Activated CD4-positive, alpha-beta T cell treated with anti-CD3 and anti-CD28 coated beads, Interleukin-2, amount 10 ng/mL, durations not matched to agents 7 days and 5 days (primary cell): ENCODE results near the gene CST7. TPM values are rescaled to one million over a fixed set of nuclear protein-coding genes. Genes with fewer than 3 reads are reported as not detected.

ENCODE experiments used
- CTCF ChIA-PET: fragments of 350-600 bp; sonication (Branson Sonifier 250); formaldehyde crosslinking; loops from one replicate; lab custom pipeline; 2021; ENCODE audit warnings: antibody characterized with exemption; lab: Charles Lee
- POLR2A ChIA-PET: fragments of 350-600 bp; sonication (Branson Sonifier 250); formaldehyde crosslinking; loops from one replicate; lab custom pipeline; 2021; ENCODE audit warnings: antibody characterized with exemption; lab: Charles Lee
- DNase-seq: peaks from one replicate; pipeline ENCODE4 v3.0.0-alpha.2; 2020
- H3K27ac Mint-ChIP-seq: one replicate; pipeline ENCODE4 v1.8.0; 2021; ENCODE audit warnings: mild to moderate bottlenecking, moderate library complexity, mixed read lengths
- H3K27me3 Mint-ChIP-seq: one replicate; pipeline ENCODE4 v1.8.0; 2021; ENCODE audit warnings: mixed read lengths
- H3K36me3 Mint-ChIP-seq: one replicate; pipeline ENCODE4 v1.8.0; 2021; ENCODE audit warnings: low read depth, mixed read lengths
- H3K4me1 Mint-ChIP-seq: one replicate; pipeline ENCODE4 v1.8.0; 2021; ENCODE audit warnings: mixed read lengths
- H3K4me3 Mint-ChIP-seq: one replicate; pipeline ENCODE4 v1.8.0; 2021; ENCODE audit warnings: mild to moderate bottlenecking, moderate library complexity, mixed read lengths
- H3K9me3 Mint-ChIP-seq: one replicate; pipeline ENCODE4 v1.8.0; 2021; ENCODE audit warnings: mixed read lengths
- total RNA-seq, 2 experiments: library from RNA; stranded (reverse); gene quantifications; one replicate each; pipeline ENCODE4 v1.2.3, GENCODE V29; 2021

CST7 gene
- total RNA-seq, 2 experiments from 2014 or later: 25.9 to 26.7 TPM

DNA sequence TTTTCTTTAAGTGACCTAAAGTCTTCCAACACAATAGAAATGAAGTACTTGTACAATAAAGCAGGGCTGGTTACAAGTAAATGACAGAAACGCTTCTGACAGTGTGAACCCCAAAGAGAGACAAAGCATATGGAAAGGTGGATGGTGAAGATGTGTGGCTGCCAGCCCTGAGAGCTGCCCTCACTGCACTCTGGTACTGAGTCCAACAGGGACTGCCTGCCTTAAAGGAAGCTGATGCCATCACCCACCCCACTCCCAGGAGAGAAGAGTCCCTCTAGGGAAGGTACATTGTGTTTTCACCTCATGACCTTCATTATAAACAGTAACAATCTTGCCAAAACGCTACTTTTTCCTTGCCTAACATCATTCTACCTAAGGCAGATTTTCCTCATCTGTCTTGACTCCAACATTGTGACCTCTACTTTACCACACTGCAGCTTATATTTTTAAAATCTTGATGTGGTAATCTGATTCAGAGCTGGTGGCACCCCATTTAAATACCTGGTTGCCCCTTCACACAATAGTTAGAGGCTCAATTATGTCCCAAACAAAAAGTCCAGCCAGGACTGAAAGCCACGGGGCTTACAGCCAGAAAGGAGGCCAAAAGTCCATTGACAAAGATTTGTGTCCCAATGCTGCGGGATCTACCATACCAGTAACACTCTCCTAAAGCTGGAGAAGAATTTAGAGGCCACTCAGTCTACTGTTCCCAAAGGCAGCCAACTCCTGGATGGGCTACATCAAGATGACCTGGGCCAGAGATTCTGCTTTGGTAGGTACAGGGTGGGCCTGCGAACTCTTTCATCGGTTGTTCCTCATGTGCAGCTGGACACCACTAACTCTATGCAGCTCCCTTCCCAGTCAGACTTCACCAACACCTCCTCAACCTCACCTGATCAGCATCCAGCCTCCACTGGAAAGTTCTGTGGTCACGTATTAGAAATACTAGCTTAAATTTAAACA lies 39.1 kb downstream of the CST7 start:
- Mint-ChIP-seq H3K4me1 (peaks cover 69% of the 10 kb centered on the region), H3K36me3 (peaks cover 35% of the 10 kb centered on the region), H3K9me3 (no peaks in the 10 kb centered on the region), H3K4me3 (no peak overlapping the region), H3K27ac (no peak overlapping the region), H3K27me3 (no peaks in the 10 kb centered on the region)
- DNase-seq: no peak
- ChIA-PET CTCF (interaction anchor here (0.6 to 1.5 kb wide), 4 partner anchors 74 to 654 kb away, joined by 3 to 4 read pairs (median 4); no protein-coding TSS in a partner anchor), POLR2A (no interaction called here)

DNA sequence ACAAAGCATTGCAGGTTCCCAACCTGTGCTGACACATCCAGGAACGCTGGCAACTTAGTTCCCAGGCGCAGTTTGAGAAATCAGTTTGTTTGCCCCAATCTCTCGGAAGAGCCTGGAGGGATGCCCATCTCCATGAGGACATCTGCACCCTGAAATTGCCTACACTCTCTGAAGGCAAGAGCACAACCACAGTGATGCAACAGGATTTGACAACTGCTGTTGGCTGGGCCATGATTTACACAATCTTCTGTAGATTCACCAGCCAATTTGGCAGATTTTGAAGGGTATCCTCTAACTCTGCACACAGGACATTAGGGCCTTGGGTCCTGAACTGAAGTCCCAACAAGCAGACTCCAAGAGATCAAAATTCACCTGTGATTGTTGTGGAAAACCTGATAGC lies 40.1 kb downstream of the CST7 start:
- ChIA-PET CTCF (interaction anchor here (1.2 to 1.5 kb wide), 3 partner anchors 73 to 293 kb away, joined by 3 to 4 read pairs (median 4); no protein-coding TSS in a partner anchor), POLR2A (no interaction called here)
- H3K36me3 Mint-ChIP-seq: peaks cover 29% of the 10 kb centered on the region
- no peak for DNase-seq
- no peaks in the 10 kb centered on the region for H3K9me3 Mint-ChIP-seq
- H3K4me1 Mint-ChIP-seq: peaks cover 77% of the 10 kb centered on the region
- no peak overlapping the region for H3K27ac Mint-ChIP-seq
- no peak overlapping the region for H3K4me3 Mint-ChIP-seq
- H3K27me3 Mint-ChIP-seq: no peaks in the 10 kb centered on the region

- ChIA-PET POLR2A (no interaction called here), CTCF (no interaction called here)
- Mint-ChIP-seq H3K4me1 (peaks cover 70% of the 10 kb centered on the region), H3K27ac (peak overlapping the region; percentile 97), H3K9me3 (no peaks in the 10 kb centered on the region), H3K36me3 (peaks cover 29% of the 10 kb centered on the region), H3K27me3 (no peaks in the 10 kb centered on the region), H3K4me3 (peak overlapping the region; percentile 97)
- DNase-seq: no peak
These were observed 41.8 kb downstream of the CST7 start for GRCh38 chr20:24990810-24991252.

DNA sequence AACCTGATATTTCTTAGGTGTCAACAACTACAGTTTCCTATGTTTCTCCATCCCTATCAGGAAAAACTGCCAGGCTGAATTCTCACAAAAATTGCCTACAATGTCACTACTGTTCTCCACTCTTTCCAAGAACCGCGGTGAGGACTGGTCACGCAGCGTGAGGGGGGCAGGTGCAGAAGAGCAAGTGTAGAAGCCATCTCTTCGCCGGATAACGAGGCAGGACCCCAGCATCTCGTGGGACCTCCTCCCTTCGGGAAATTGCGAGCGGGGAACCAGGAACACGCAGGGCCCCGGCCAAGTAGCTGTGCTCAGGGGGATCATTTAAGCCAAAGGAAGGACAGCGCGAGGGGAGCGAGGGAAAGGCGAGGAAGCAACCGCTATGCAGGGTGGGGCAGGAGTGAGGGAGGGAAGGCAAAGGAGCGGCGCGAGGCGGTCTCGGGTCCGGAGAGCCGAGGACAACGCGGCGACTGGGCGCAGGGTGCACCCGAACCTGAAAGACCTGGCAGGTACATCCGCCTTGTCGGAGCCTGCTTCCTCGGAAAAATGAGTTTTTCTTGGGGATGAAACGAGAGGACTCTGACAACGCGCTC lies 42.9 kb downstream of the CST7 start:
- Mint-ChIP-seq H3K27ac (peak overlapping the region; percentile 97), H3K4me3 (peak overlapping the region; percentile 97), H3K4me1 (peaks cover 62% of the 10 kb centered on the region), H3K9me3 (no peaks in the 10 kb centered on the region), H3K27me3 (peaks cover 4% of the 10 kb centered on the region), H3K36me3 (peaks cover 27% of the 10 kb centered on the region)
- POLR2A ChIA-PET: no interaction called here
- DNase-seq: peak; percentile 9
- CTCF ChIA-PET: interaction anchor here (1.0 kb wide), 1 partner anchor 91 kb away, joined by 3 read pairs; no protein-coding TSS in a partner anchor

GRCh38 chr20:24992487-24993205 lies 43.6 kb downstream of the CST7 start, which contains the start of gene APMAP:
Gene APMAP, minus strand, starts transcription at chr20:24992751. Its CDS starts 63 bp downstream, at chr20:24992688.
- peaks cover 4% of the 10 kb centered on the region for H3K27me3 Mint-ChIP-seq
- H3K4me3 Mint-ChIP-seq: peak within 1 kb of the TSS; percentile 97
- peak within 1 kb of the TSS; percentile 97 for H3K27ac Mint-ChIP-seq
- peaks cover 58% of the 10 kb centered on the region for H3K4me1 Mint-ChIP-seq
- ChIA-PET CTCF (interaction anchor here (1.0 to 1.6 kb wide), 2 partner anchors 90 to 182 kb away, joined by 3 to 10 read pairs; no protein-coding TSS in a partner anchor), POLR2A (no interaction called here)
- peak; percentile 96 for DNase-seq
- H3K9me3 Mint-ChIP-seq: no peaks in the 10 kb centered on the region
- peaks cover 24% of the 10 kb centered on the region for H3K36me3 Mint-ChIP-seq

DNA sequence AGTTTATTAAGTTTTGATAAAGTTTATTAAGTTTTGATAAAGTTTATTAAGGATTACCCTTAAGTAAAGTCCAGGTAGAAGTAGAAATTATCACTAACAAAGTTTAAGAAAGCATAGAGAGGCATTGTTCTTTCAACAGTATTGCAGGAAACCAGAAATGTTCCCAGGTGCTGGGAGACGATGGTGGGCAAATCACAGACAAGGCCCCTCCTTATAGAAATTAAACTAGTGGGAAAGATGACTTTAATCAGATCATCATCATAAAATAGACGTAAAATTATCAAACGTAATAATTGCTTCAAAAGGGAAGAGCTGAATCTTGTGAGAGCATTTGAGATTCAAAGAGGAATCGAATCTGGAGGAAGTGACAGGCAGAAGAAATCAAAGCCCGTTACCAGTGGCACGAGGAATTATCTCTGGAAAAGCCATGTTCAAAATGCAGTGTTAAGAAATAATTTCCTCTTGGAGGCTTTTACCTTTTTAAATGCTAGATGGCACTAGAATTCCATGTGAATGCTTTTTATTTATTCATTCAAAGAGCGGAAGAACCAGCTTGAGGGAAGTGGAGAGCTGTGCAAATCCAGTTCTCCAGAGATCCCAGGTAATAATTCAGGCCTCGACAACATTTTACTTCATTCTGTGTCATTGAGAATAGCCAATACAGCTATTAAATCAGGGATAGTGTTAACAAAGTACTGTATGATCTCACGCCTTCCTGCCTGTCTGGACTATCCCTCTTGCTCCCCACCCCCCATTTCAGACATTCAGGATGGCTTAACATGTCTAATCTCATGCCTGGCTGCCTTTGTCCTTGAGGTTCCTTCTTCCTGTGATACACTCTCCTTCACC lies 44.5 kb downstream of the CST7 start:
- POLR2A ChIA-PET: no interaction called here
- CTCF ChIA-PET: interaction anchor here (0.7 to 3.7 kb wide), 8 partner anchors 29 to 405 kb away, joined by 3 to 50 read pairs (median 3); partner anchors contain the start of gene ACSS1
- Mint-ChIP-seq H3K4me1 (peaks cover 49% of the 10 kb centered on the region), H3K4me3 (peak overlapping the region; percentile 97), H3K36me3 (peaks cover 20% of the 10 kb centered on the region), H3K27me3 (peaks cover 5% of the 10 kb centered on the region), H3K27ac (peak overlapping the region; percentile 97), H3K9me3 (no peaks in the 10 kb centered on the region)
- no peak for DNase-seq

DNA sequence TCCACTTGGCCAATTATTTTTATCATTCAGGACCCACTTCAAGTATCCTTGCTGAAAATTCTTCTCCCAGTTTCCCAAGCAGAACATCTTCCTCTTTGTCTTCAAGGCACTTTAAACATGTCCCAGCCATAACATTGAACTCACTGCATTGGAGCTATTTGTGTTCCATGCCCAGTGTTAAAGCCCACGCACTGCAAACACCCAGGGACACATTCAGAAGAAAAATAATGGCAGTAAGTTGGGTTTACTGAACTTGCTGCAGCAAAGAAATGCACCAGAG lies 45.1 kb downstream of the CST7 start:
- Mint-ChIP-seq H3K27me3 (peaks cover 11% of the 10 kb centered on the region), H3K4me1 (peaks cover 44% of the 10 kb centered on the region), H3K36me3 (peaks cover 14% of the 10 kb centered on the region), H3K27ac (peak overlapping the region; percentile 5), H3K4me3 (no peak overlapping the region), H3K9me3 (no peaks in the 10 kb centered on the region)
- CTCF ChIA-PET: interaction anchor here (0.7 to 3.7 kb wide), 7 partner anchors 29 to 405 kb away, joined by 3 to 50 read pairs (median 3); partner anchors contain the start of gene ACSS1
- DNase-seq: no peak
- POLR2A ChIA-PET: no interaction called here

- peaks cover 38% of the 10 kb centered on the region for H3K4me1 Mint-ChIP-seq
These were observed 45.6 kb downstream of the CST7 start for GRCh38 chr20:24994470-24995368.

GRCh38 chr20:24995741-24996448 lies 46.8 kb downstream of the CST7 start:
- CTCF ChIA-PET: interaction anchor here (0.9 to 3.7 kb wide), 4 partner anchors 12 to 253 kb away, joined by 3 to 50 read pairs (median 4); partner anchors contain the start of gene ACSS1
- H3K27me3 Mint-ChIP-seq: peaks cover 11% of the 10 kb centered on the region
- peaks cover 27% of the 10 kb centered on the region for H3K4me1 Mint-ChIP-seq
- no peak for DNase-seq
- no peaks in the 10 kb centered on the region for H3K9me3 Mint-ChIP-seq
- POLR2A ChIA-PET: no interaction called here
- peaks cover 3% of the 10 kb centered on the region for H3K36me3 Mint-ChIP-seq
- H3K4me3 Mint-ChIP-seq: no peak overlapping the region
- no peak overlapping the region for H3K27ac Mint-ChIP-seq

More at GRCh38 chr20:24994470-24995368, 45.6 kb downstream of the CST7 start:
- CTCF ChIA-PET: interaction anchor here (0.7 to 3.7 kb wide), 10 partner anchors 13 to 404 kb away, joined by 3 to 50 read pairs (median 3); partner anchors contain the start of gene ACSS1
- Mint-ChIP-seq H3K27ac (peak overlapping the region; percentile 5), H3K9me3 (no peaks in the 10 kb centered on the region), H3K4me3 (no peak overlapping the region), H3K36me3 (peaks cover 12% of the 10 kb centered on the region), H3K27me3 (peaks cover 11% of the 10 kb centered on the region)
- POLR2A ChIA-PET: no interaction called here
- peak; percentile 88 for DNase-seq
